GM12878 (cell line): ENCODE results near the gene SCNM1.

Source experiments
- BRCA1 ChIP-seq: IDR thresholded peaks from 2 replicates; pipeline ENCODE4 v1.6.1; 2011; ENCODE audit warnings: low read depth, low read length, improper control_type of control experiment
- EZH2 ChIP-seq: IDR thresholded peaks from 2 replicates; pipeline ENCODE4 v1.6.1; 2012; ENCODE audit warnings: low read depth, mild to moderate bottlenecking, control low read depth, inconsistent platforms, low read length, borderline replicate concordance; ENCODE audit not compliant: control insufficient read depth
- HDGF ChIP-seq: fragments of 450-650 bp; IDR thresholded peaks from 2 replicates; pipeline ENCODE4 v1.6.1; 2016; ENCODE audit warnings: antibody characterized with exemption
- PAX5 ChIP-seq: IDR thresholded peaks from 2 replicates; pipeline ENCODE4 v1.6.1; 2011; ENCODE audit warnings: low read depth, low read length, borderline replicate concordance
- POLR2A ChIP-seq: IDR thresholded peaks from 2 replicates; pipeline ENCODE4 v1.6.1; 2011; ENCODE audit warnings: low read depth, mild to moderate bottlenecking, low read length
- POLR2AphosphoS5 ChIP-seq: IDR thresholded peaks from 2 replicates; pipeline ENCODE4 v1.6.1; 2011; ENCODE audit warnings: mild to moderate bottlenecking, low read length, inconsistent platforms
- SP1 ChIP-seq: IDR thresholded peaks from one replicate; pipeline ENCODE4 v1.6.1; 2011; ENCODE audit warnings: low read depth, low read length
- TAF1 ChIP-seq: IDR thresholded peaks from 2 replicates; pipeline ENCODE4 v1.6.1; 2011; ENCODE audit warnings: mild to moderate bottlenecking, low read depth, low read length, borderline replicate concordance
- TBL1XR1 ChIP-seq: IDR thresholded peaks from 2 replicates; pipeline ENCODE4 v1.6.1; 2012; ENCODE audit warnings: low read depth, low read length, improper control_type of control experiment
- ZNF622 ChIP-seq: fragments of 450-650 bp; IDR thresholded peaks from 2 replicates; pipeline ENCODE4 v1.6.1; 2017; ENCODE audit warnings: mild to moderate bottlenecking, inconsistent platforms
- TF ChIP-seq, protein P1 (sequence below), 3 experiments: IDR thresholded peaks in 2 of 3; conservative IDR thresholded peaks in 1 of 3; 2 replicates each; pipeline ENCODE4 v1.5.1; 2011; ENCODE audit warnings: low read depth in 3 of 3, low read length in 3 of 3, mild to moderate bottlenecking in 3 of 3, control low read depth in 2 of 3, moderate library complexity in 2 of 3, inconsistent platforms in 1 of 3, mixed read lengths in 1 of 3; ENCODE audit not compliant: control insufficient read depth in 2 of 3, insufficient read depth in 1 of 3; ENCODE audit errors: extremely low read depth in 1 of 3
- TF ChIP-seq, protein P2 (sequence below): IDR thresholded peaks from 2 replicates; pipeline ENCODE4 v1.6.1; 2011; ENCODE audit warnings: low read depth, low read length, improper control_type of control experiment, borderline replicate concordance
- TF ChIP-seq, protein P3 (sequence below): fragments of 450-650 bp; IDR thresholded peaks from 2 replicates; pipeline ENCODE4 v1.6.1; 2014; ENCODE audit warnings: mild to moderate bottlenecking
- TF ChIP-seq, protein P4 (sequence below): IDR thresholded peaks from 2 replicates; pipeline ENCODE4 v1.6.1; 2011; ENCODE audit warnings: borderline replicate concordance, low read depth, mild to moderate bottlenecking, moderate library complexity, mixed read lengths, low read length; ENCODE audit not compliant: insufficient read depth; ENCODE audit errors: extremely low read length

DNA sequence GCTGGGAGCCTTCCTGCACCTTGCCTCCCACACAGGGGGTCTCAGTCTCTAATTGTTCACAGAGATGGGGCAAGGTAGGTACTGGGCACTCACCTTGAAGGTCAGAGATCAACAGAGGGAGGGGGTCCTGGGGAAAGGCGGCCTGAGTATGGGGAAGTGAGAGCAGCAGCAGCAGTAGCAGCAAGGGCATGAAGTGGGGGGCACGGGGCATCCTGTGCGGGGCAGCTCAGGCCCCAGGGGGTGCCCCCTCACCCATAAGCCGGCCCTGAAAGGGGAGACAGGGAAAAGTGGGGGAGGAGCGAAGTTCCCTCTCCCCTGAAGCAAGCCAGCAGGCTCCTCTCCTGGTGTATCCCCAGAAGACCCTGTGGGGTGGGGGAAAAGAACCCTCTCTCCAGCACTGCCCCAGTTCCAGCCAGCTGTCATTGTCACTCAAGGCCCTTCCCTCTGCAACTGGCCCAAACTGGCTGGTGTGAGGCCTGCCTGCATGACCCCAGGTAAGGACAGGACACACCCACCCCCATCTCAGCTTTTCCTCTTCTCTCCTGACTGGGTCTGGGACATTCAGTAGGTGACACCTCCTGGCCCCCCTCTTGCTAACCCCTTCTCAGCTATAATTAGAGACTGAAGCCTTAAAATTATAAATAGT lies 23.4 kb upstream of the SCNM1 start:
- TF ChIP-seq PAX5 (no peak), TBL1XR1 (no peak), SP1 (no peak), HDGF (no peak), POLR2AphosphoS5 (no peak), EZH2 (no peak), TAF1 (no peak), POLR2A (no peak), BRCA1 (no peak), ZNF622 (no peak)
- TF ChIP-seq, protein P1, sequence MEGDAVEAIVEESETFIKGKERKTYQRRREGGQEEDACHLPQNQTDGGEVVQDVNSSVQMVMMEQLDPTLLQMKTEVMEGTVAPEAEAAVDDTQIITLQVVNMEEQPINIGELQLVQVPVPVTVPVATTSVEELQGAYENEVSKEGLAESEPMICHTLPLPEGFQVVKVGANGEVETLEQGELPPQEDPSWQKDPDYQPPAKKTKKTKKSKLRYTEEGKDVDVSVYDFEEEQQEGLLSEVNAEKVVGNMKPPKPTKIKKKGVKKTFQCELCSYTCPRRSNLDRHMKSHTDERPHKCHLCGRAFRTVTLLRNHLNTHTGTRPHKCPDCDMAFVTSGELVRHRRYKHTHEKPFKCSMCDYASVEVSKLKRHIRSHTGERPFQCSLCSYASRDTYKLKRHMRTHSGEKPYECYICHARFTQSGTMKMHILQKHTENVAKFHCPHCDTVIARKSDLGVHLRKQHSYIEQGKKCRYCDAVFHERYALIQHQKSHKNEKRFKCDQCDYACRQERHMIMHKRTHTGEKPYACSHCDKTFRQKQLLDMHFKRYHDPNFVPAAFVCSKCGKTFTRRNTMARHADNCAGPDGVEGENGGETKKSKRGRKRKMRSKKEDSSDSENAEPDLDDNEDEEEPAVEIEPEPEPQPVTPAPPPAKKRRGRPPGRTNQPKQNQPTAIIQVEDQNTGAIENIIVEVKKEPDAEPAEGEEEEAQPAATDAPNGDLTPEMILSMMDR (IDR thresholded peaks at IDR 0.05 in 2 of 3, conservative IDR thresholded peaks at IDR 0.05 in 1 of 3; ENCODE audit: control insufficient read depth in 2 of 3, extremely low read depth in 1 of 3, insufficient read depth in 1 of 3, low read depth in 3 of 3, low read length in 3 of 3) = no peak
- TF ChIP-seq, protein P2, sequence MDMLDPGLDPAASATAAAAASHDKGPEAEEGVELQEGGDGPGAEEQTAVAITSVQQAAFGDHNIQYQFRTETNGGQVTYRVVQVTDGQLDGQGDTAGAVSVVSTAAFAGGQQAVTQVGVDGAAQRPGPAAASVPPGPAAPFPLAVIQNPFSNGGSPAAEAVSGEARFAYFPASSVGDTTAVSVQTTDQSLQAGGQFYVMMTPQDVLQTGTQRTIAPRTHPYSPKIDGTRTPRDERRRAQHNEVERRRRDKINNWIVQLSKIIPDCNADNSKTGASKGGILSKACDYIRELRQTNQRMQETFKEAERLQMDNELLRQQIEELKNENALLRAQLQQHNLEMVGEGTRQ = no peak
- TF ChIP-seq, protein P3, sequence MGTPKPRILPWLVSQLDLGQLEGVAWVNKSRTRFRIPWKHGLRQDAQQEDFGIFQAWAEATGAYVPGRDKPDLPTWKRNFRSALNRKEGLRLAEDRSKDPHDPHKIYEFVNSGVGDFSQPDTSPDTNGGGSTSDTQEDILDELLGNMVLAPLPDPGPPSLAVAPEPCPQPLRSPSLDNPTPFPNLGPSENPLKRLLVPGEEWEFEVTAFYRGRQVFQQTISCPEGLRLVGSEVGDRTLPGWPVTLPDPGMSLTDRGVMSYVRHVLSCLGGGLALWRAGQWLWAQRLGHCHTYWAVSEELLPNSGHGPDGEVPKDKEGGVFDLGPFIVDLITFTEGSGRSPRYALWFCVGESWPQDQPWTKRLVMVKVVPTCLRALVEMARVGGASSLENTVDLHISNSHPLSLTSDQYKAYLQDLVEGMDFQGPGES = no peak
- TF ChIP-seq, protein P4, sequence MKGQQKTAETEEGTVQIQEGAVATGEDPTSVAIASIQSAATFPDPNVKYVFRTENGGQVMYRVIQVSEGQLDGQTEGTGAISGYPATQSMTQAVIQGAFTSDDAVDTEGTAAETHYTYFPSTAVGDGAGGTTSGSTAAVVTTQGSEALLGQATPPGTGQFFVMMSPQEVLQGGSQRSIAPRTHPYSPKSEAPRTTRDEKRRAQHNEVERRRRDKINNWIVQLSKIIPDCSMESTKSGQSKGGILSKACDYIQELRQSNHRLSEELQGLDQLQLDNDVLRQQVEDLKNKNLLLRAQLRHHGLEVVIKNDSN = no peak
